ENCODE data around the gene KRT17.
A peak's percentile ranks its signal among the peaks of the same experiment; 100 is the strongest.
"Not testable (repeated sequence)": the region's sequence is repeated elsewhere in the genome, so short reads cannot be mapped to it uniquely, and the experiment has no call there.

KRT17 gene

GRCh38 chr17:41589301-41589700 lies 35.1 kb downstream of the KRT17 start:
- no peak for DNase-seq

GRCh38 chr17:41588126-41588810 lies 36.1 kb downstream of the KRT17 start:
- no peak for DNase-seq

GRCh38 chr17:41586863-41587495 lies 37.4 kb downstream of the KRT17 start, which contains the start of gene KRT14:
KRT14 (minus strand) TSS chr17:41586895; CDS start chr17:41586834, 61 bp downstream.
- no peak for DNase-seq

DNA sequence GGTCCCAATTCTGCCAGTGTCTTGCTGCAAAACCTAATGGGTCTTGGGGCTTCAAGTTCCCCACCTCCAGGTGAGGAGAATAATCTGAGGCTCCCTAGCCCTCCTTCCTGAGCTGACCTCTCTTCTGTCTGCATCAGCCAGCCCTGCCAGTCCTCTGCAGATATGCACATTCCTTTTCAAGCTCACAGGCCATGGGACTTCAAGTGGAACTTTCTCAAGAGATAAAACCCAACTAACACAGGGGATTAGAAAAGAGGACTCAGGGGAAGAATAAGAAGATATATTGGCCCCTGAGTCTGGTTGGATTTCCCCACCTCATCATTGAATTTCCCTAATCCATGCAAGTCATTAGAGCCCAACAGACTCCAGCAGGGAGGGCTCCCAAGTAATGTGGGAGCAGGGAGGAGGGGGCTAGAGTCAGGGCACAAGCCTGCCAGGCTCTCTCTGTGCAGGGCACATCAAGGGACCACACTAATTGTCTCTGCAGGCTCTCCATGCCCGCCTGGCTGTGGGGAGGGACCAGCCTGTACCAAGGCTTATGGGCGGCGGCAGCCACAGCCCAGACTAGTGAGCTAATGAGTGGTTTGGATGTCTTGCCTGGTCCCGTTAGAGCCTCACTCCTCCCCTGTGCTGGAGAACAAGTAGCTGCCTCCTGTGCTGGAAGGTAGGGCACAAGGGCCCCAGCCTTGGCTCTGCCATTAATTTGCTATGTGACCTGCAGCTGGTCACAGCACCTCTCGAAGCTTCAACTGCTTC lies 38.9 kb downstream of the KRT17 start:
- DNase-seq = no peak

GRCh38 chr17:41584331-41584927 lies 39.9 kb downstream of the KRT17 start:
- DNase-seq = not testable (repeated sequence)

GRCh38 chr17:41583137-41584127 lies 40.9 kb downstream of the KRT17 start:
- no peak for DNase-seq

DNA sequence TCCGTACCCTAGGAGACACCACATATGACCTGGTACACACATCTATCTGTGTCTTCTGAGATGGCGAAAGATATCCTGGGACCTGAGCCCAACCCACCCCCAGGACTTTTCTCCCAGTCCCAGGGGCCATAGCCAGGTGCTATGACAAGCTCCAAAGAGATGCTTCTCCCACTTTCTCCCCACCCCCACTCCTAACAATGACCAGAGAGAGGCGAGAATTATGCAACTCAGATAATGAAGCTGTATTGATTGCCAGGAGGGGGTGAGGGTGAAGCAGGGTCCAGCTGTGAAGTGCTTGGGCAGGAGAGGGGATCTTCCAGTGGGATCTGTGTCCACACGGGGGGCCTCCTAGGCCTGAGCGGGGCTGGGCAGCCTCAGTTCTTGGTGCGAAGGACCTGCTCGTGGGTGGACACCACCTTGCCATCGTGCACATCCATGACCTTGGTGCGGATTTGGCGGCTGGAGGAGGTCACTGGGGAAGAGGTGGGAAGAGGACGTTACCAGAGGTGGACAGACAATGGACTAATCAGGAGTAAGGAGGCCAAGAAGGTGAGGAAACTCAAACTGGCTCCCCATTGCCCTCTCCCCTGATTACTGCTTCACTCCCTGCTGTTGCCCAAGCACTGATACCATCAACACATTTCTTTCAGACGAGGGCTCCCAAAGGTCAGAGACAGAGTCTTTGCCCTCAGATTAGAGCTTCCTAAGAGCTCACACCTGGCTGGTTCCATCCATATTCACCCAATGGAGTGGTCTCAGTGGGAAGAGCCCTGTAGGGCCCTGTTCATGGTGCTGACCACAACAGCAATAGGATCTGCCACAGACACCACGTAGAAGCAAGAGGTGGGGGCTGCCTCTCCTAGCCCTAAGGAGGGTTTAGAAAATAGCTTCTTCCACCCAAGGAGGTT lies 42.1 kb downstream of the KRT17 start:
- DNase-seq = not testable (repeated sequence)

- DNase-seq = no peak
Observed at GRCh38 chr17:41581366-41582060, 42.9 kb downstream of the KRT17 start.

GRCh38 chr17:41580687-41581365 lies 43.5 kb downstream of the KRT17 start:
- no peak for DNase-seq

DNA sequence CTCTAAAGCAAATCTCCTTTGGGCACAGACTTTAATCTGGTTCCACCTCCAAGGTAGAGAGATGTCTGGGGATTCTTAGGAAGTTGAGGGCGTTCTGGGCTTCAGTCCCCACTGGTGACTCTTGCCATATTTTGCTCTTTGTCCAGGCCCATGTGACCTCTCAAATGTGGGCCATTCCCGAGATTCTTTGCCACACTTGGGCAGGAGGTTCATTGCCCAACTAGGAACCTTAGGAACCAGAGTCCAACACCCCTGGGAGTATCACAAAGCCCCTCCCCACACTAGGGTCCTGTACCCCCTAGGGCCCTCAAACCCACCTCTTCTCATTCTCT lies 44.2 kb downstream of the KRT17 start:
- DNase-seq = no peak

DNA sequence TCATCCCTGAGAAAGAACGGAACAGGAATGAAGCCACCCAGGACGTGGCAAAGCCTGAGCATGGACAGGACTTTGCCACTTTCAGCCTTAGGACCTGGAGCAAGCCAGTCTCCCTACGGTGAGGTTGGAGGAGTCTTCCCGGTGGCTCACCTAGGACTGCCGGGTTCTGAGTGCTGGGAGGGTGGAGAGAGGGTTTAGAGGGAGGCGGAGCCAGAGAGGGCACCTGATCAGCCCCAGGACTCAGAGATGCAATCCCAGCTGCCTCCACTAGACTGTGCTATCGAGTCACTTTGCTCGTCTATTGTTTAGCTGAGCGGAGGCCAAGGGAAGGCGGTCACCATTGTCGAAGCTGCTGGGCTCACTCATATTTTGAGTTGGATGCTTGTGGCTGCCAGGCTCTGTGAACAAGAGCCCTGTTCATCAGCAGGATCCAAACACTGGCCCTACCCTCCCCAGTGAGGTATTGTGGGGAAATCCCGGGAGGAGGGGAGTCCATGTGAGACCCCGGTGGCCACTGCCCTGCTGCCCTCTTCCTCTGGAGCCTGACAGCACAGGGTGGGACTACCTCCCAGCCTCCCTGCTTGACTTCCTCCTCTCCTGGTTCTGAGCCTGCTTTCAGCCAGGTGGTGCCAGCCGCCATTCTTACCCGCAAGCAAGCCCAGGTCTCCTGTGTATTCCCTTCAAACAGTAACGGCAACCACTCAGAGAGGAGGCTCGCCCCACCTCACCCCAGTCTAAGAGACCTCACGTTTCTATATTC lies 44.7 kb downstream of the KRT17 start:
- DNase-seq = peak; percentile 16 to 50

GRCh38 chr17:41578971-41579370 lies 45.4 kb downstream of the KRT17 start:
- no peak for DNase-seq

- no peak for DNase-seq
Observed at GRCh38 chr17:41578538-41578937, 45.8 kb downstream of the KRT17 start.

GRCh38 chr17:41576740-41577139 lies 47.6 kb downstream of the KRT17 start:
- DNase-seq = not testable (repeated sequence)

DNA sequence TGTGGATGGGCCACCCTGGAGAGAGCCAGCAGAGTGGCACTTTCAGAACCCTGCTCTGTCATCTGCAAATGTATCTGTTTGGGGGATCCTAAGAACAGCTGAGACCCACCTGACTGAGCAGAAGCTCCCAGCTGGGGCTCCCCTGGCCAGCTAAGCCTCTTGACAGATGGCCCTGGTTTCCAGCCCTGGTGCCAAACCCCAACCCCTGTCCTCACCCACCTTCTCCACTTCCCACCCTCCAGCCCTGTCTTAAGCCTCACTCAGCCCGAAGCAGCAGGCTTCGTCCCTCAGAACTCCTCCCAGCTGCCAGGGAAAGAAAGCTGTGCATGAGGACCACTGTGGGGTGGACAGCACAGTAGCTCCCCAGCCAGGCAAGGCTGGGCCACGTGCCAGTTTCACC lies 49.0 kb downstream of the KRT17 start:
- DNase-seq = no peak

- DNase-seq = no peak
Observed at GRCh38 chr17:41571561-41572434, 52.6 kb downstream of the KRT17 start, which contains the start of gene KRT9. KRT9 (minus strand) TSS chr17:41572059; CDS start chr17:41571992, 67 bp downstream.
